NCI-H2227 treated with DMSO at 0.1 percent for 48 hours (cell line): ENCODE data around the gene SLC12A6.
"Not testable (repeated sequence)": the region's sequence is repeated elsewhere in the genome, so short reads cannot be mapped to it uniquely, and the experiment has no call there.

Experiments
- DNase-seq: peaks from one replicate; lab custom pipeline; 2025; lab: John Stamatoyannopoulos, UW

The SLC12A6 gene

GRCh38 chr15:34193272-34193671 lies 144.3 kb downstream of the SLC12A6 start:
- not testable (repeated sequence) for DNase-seq

DNA sequence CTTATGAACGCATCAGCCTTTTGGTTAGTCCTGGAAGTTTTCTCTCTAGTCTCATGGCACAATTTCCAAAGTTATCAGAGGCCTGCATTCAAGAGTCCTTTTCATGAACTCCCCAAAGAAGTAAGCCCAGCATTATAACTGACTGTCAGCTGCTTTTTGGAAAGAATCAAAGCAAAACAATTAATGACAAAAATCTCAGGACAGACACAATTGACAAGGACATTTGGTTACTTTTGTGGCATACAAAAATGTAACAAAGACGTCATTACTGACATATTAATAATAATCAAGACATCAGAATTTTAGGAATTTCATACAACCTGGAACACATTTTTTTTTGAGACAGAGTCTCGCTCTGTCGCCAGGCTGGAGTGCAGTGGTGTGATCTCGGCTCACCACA lies 148.9 kb downstream of the SLC12A6 start:
- no peak for DNase-seq

DNA sequence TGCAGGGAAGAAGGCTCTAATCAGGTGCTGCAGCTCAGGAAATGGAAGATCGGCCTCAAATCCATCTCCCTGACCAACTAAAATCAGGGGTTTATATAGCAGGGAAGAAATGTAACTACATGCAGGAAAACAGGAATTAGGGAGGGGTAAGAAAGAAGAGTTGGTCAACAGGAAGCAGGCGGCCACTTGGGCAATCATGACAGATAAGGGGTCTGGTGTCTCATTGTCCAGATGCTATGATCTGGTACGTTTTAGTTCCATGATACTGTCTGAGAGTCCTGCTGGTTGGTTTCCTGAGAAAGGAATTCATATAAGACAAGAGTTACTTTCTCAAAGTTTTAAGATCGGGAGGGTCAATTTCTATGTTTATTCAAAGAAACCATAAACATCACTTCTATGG lies 151.9 kb downstream of the SLC12A6 start:
- DNase-seq: no peak

DNA sequence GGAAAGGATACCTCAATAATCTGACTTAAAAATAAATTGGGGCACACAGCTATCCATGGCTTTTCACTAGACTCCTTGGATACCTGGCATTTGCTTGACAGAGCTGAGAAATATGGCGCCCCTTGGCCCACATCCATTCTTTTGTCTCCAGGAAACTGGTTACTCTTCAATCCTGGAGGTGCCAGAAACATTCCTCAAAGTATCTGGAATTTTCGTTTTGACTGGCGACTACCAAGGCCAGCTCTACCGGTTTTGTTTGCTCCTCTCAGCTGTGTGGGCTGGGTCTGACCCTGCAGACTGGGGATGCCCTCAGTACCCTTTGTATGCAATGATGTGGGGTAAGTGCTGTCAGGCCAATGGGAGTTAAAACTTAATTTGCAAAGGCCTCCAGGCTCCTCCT lies 154.6 kb downstream of the SLC12A6 start:
- no peak for DNase-seq
